GM10248 (cell line): ENCODE results near the gene SGMS1.

Source experiments
- CTCF ChIA-PET: fragments of 300-600 bp; sonication (Branson Sonifier 250); formaldehyde crosslinking; extraction: SDS; loops from one replicate; lab custom pipeline; 2021; ENCODE audit warnings: antibody characterized with exemption; lab: Yijun Ruan, JAX
- POLR2A ChIA-PET: fragments of 350-650 bp; sonication (Branson Sonifier 250); formaldehyde crosslinking; extraction: SDS; loops from one replicate; lab custom pipeline; 2020; ENCODE audit warnings: antibody characterized with exemption; lab: Yijun Ruan, JAX
- DNase-seq: peaks from one replicate; pipeline ENCODE4 v3.0.0; 2012; ENCODE audit errors: extremely low spot score
- TF ChIP-seq, protein P1 (sequence below): IDR thresholded peaks from 2 replicates; pipeline ENCODE4 v1.5.1; 2012; ENCODE audit warnings: mild to moderate bottlenecking, low read depth; ENCODE audit errors: extremely low read depth, missing control alignments, control extremely low read depth

The SGMS1 gene

DNA sequence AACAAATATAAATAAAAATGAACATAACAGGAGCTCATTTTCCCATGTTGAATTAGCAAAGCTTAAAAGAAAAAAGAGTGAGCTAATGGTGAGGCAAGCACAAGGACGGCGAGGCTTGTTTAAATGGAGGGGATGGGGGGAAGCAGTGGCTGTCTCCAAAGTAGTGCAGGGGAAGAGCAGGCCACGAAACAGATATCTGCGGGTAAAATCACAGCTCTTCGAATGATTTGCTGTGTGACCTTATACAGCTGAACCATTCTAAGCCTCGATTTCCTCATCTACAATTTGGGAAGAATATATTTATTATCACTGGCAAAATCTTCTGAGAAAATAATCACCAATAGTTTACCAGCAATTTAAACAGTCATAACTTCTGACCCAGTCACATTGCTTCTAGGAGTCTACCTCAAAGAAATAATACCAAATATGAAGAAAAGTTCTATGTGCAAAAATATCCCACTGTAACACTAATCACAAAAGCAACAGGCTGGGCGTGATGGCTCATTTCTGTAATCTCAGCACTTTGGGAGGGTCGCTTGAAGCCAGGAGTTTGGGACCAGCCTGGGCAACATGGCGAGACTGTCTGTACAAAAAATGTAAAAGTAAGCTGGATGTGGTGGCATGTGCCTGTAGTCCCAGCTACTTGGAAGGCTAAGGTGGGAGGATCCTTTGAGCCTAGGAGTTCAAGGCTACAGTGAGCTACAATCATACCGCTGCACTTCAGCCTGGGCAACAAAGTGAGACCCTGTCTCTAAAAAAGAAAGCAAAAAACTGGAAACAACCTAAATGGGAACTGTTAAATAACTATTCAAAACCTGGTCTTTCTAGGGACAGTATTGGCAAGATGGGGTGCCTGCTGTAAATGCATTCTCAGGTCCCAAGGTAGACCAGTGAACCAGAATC, 309.3 kb downstream of the SGMS1 start:
- POLR2A ChIA-PET: no interaction called here
- CTCF ChIA-PET: interaction anchor here (1.1 to 6.3 kb wide), 7 partner anchors 10 to 56 kb away, joined by 3 to 43 read pairs (median 3); no protein-coding TSS in a partner anchor

GRCh38 chr10:50312464-50313437, 311.0 kb downstream of the SGMS1 start:
- no peak for DNase-seq
- ChIA-PET POLR2A (no interaction called here), CTCF (interaction anchor here (1.1 to 6.3 kb wide), 9 partner anchors 10 to 264 kb away, joined by 3 to 43 read pairs (median 5); no protein-coding TSS in a partner anchor)
- TF ChIP-seq, protein P1, sequence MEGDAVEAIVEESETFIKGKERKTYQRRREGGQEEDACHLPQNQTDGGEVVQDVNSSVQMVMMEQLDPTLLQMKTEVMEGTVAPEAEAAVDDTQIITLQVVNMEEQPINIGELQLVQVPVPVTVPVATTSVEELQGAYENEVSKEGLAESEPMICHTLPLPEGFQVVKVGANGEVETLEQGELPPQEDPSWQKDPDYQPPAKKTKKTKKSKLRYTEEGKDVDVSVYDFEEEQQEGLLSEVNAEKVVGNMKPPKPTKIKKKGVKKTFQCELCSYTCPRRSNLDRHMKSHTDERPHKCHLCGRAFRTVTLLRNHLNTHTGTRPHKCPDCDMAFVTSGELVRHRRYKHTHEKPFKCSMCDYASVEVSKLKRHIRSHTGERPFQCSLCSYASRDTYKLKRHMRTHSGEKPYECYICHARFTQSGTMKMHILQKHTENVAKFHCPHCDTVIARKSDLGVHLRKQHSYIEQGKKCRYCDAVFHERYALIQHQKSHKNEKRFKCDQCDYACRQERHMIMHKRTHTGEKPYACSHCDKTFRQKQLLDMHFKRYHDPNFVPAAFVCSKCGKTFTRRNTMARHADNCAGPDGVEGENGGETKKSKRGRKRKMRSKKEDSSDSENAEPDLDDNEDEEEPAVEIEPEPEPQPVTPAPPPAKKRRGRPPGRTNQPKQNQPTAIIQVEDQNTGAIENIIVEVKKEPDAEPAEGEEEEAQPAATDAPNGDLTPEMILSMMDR: no peak

More for the DNA sequence above, 309.3 kb downstream of the SGMS1 start:
- DNase-seq: no peak
- TF ChIP-seq, protein P1: no peak

GRCh38 chr10:50310560-50311174, 313.1 kb downstream of the SGMS1 start:
- ChIA-PET CTCF (interaction anchor here (0.7 to 6.3 kb wide), 11 partner anchors 7 to 94 kb away, joined by 3 to 43 read pairs (median 4); no protein-coding TSS in a partner anchor), POLR2A (no interaction called here)
- no peak for DNase-seq
- TF ChIP-seq, protein P1: peak; percentile 36

- CTCF ChIA-PET: interaction anchor here (0.9 to 1.5 kb wide), 2 partner anchors 18 to 34 kb away, joined by 4 to 5 read pairs; no protein-coding TSS in a partner anchor
- POLR2A ChIA-PET: no interaction called here
- TF ChIP-seq, protein P1: no peak
- no peak for DNase-seq
Observed at GRCh38 chr10:50309342-50309741, 314.4 kb downstream of the SGMS1 start.

DNA sequence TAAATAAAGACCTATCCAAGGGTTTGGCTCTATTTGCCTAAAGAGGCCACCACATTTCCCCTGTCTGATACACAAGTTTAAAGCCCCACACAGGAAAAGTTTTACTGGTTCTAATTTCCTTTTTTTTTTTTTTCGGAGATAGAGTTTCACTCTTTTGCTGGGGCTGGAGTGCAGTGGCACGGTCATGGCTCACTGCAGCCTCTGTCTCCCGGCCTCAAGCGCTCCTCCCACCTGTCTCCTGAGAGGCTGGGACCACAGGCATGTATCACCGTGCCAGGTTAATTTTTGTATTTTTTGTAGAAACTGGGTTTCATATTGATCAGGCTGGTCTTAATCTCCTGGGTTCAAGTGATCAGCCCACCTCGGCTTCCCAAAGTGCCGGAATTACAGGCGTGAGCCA, 319.1 kb downstream of the SGMS1 start:
- ChIA-PET POLR2A (no interaction called here), CTCF (interaction anchor here (3.0 kb wide), 1 partner anchor 7 kb away, joined by 11 read pairs; no protein-coding TSS in a partner anchor)
- no peak for DNase-seq
- TF ChIP-seq, protein P1: no peak
